ENCODE measurements around the gene ACYP2.

ACYP2 gene

DNA sequence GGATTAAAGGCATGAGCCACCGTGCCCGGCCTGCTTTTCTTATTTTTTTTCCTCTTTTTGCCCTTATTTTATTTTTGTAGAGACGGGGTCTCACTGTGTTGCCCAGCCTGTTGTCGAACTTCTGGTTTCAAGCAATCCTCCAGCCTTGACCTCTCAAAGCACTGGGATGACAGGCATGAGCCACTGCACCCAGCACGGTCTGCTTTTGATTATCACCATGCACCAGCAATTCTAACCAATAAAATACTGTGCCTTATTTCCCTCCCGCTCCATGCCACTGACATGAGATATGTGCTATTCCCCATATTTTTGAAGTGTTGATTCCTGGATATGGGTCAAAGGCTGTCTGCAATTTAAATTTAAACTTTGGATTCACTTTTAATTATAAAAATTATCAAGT is 42.9 kb downstream of the ACYP2 start:
- Histone ChIP-seq H3K9me3 (ENCODE audit: control insufficient read depth, low read length) (peaks cover 3% of the 10 kb centered on the region), H3K36me3 (ENCODE audit: control insufficient read depth, insufficient read depth, low read length) (no peaks in the 10 kb centered on the region), H3K4me3 (ENCODE audit: extremely low read depth, insufficient read depth, low read length, poor library complexity, severe bottlenecking) (no peak overlapping the region), H3K27ac (ENCODE audit: low read depth, low read length, severe bottlenecking) (no peak overlapping the region), H3K4me1 (ENCODE audit: control insufficient read depth, insufficient read depth, low read length, poor library complexity, severe bottlenecking) (no peaks in the 10 kb centered on the region)
- whole genome bisulfite sequencing, 2 experiments (ENCODE audit: insufficient coverage in 2 of 2): 92 to 94% methylated on average over 5 of the region's 6 CpGs

DNA sequence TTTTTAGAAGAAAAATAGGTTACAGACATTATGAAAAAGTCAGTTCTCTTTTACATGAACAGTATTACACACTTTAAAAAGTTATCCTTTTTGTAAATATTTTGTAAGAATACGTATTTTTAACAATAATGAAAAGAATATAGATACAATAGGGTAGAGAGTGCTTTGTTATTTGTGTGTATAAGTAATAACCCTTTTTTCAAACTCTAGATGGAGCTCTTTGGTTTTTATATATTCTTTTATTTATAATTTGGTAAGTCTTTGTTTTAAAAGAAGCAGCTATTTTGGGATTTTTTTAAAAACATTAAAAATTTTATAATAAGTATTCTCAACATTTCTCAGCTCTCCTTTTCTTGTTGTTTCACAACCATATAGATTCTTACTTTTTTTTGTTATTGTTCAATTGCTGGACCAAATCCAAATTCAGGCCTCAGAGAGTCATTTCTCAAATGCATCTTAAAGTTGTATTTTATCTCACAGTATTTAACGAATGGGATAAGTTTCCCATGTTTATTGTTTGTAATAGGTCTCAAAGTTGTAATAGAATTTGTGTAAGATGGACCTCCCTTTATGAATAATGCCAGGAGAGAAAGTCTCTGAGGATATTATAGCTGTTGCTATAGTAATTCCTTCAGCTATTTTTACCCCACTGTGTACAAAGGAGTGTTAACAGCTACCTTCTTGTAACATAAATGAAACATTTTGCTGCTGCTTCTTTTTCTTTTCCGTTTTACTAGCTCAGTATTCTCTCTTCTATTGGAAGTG is 46.4 kb downstream of the ACYP2 start:
- Histone ChIP-seq H3K9me3 (ENCODE audit: control insufficient read depth, low read length) (no peaks in the 10 kb centered on the region), H3K4me3 (ENCODE audit: extremely low read depth, insufficient read depth, low read length, poor library complexity, severe bottlenecking) (no peak overlapping the region), H3K4me1 (ENCODE audit: control insufficient read depth, insufficient read depth, low read length, poor library complexity, severe bottlenecking) (no peaks in the 10 kb centered on the region), H3K27ac (ENCODE audit: low read depth, low read length, severe bottlenecking) (no peak overlapping the region), H3K36me3 (ENCODE audit: control insufficient read depth, insufficient read depth, low read length) (no peaks in the 10 kb centered on the region)
- no CpG with 5 or more reads among the region's 3 CpGs for WGBS, 2 experiments (ENCODE audit: insufficient coverage in 2 of 2)

DNA sequence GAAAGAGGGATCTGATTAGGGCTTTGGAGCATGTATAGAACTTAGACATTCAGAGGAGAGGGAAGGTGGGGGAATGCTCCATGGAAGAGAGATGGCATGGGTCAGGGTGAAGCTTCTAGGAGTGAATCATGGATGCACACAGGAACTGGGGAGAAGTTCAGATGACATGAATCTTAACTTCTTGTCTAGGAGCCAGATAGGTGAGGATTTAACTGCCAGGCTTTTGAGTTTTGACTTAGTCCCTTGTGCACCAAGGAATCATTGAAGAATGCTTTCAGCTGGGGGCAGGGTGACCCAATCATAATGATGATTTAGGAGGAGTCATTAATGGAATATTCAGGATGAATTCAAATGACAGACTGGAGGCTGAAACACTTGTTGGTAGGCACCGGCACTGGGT is 48.7 kb downstream of the ACYP2 start:
- Histone ChIP-seq H3K9me3 (ENCODE audit: control insufficient read depth, low read length) (no peaks in the 10 kb centered on the region), H3K36me3 (ENCODE audit: control insufficient read depth, insufficient read depth, low read length) (no peaks in the 10 kb centered on the region), H3K4me1 (ENCODE audit: control insufficient read depth, insufficient read depth, low read length, poor library complexity, severe bottlenecking) (no peaks in the 10 kb centered on the region), H3K27ac (ENCODE audit: low read depth, low read length, severe bottlenecking) (no peak overlapping the region), H3K4me3 (ENCODE audit: extremely low read depth, insufficient read depth, low read length, poor library complexity, severe bottlenecking) (no peak overlapping the region)
- 100% methylated on average over 1 of the region's 1 CpG; no CpG with 5 or more reads in 1 of the 2 experiments for WGBS, 2 experiments (ENCODE audit: insufficient coverage in 2 of 2)

DNA sequence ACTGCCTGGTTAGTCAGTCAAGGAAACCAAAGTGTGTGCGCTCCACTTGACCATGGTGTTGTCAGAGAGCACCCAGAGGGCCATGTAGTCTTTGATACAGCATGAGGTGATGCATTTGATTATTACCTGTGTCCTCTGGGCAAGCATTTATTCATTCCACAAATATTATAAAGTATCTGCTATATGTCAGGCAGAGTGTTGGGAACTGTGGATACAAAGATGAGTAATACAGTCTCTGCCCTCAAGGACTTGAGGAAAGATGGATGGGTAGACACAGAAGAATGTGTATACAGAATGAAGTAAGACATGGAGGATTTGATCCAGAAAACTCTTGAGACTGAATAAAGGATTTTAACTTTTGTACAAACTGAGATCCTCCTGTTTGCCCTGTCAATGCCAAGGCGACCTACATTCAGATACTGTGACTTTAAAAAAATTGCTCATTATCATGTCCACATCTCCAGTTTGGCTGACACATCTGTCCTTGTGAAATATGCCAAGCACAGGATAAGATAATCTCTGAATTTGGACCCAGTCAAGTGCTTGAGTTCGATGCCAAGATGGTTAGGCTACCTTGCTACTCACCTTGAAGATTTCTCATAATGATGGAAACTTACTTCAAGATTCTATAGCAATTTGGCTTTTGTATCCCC is 50.8 kb downstream of the ACYP2 start:
- Histone ChIP-seq H3K9me3 (ENCODE audit: control insufficient read depth, low read length) (no peaks in the 10 kb centered on the region), H3K4me1 (ENCODE audit: control insufficient read depth, insufficient read depth, low read length, poor library complexity, severe bottlenecking) (no peaks in the 10 kb centered on the region), H3K4me3 (ENCODE audit: extremely low read depth, insufficient read depth, low read length, poor library complexity, severe bottlenecking) (no peak overlapping the region), H3K27ac (ENCODE audit: low read depth, low read length, severe bottlenecking) (no peak overlapping the region), H3K36me3 (ENCODE audit: control insufficient read depth, insufficient read depth, low read length) (no peaks in the 10 kb centered on the region)
- WGBS, 2 experiments (ENCODE audit: insufficient coverage in 2 of 2): 94 to 97% methylated on average over 2 to 3 of the region's 3 CpGs

DNA sequence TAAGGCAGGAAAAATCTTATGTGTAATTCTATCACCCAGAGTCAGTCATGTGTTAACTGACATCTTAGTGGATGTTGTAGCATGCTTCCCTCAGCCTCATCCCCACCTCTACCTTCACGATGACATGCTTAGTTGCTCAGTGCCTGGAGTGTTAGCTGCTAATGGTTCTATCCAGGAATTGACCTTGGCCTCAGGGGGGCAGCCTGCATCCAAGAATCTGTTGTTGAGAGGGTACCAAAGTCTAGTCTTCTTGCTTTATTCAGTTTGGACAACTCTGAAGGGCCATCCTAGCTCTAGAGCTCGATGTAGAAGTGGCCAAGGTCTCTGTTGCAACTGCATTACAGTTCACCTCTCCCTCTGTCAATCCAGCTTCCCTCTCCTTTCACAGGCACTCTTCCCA is 61.2 kb downstream of the ACYP2 start:
- H3K36me3 ChIP-seq (ENCODE audit: control insufficient read depth, insufficient read depth, low read length): no peaks in the 10 kb centered on the region
- 48 to 51% methylated on average over 2 of the region's 2 CpGs for WGBS, 2 experiments (ENCODE audit: insufficient coverage in 2 of 2)
- no peaks in the 10 kb centered on the region for H3K9me3 ChIP-seq (ENCODE audit: control insufficient read depth, low read length)
- no peak overlapping the region for H3K4me3 ChIP-seq (ENCODE audit: extremely low read depth, insufficient read depth, low read length, poor library complexity, severe bottlenecking)
- no peaks in the 10 kb centered on the region for H3K4me1 ChIP-seq (ENCODE audit: control insufficient read depth, insufficient read depth, low read length, poor library complexity, severe bottlenecking)
- H3K27ac ChIP-seq (ENCODE audit: low read depth, low read length, severe bottlenecking): no peak overlapping the region

DNA sequence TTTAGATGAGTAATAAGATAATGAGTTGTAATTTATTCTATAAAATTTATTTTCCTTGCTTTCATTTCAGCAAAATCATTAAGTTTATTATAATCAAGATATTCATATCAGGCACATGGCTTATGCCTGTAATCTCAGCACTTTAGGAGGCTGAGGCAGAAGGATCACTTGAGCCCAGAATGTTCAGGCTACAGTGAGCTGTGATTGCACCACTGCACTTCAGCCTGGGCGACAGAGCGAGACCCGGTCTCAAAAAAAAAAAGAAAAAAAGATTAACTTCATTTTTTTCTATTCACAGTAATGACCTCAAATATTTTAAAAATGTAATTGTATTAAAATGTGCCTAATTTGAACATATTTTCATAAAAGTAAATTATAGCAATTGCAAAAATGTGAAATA is 67.9 kb downstream of the ACYP2 start:
- Histone ChIP-seq H3K4me3 (ENCODE audit: extremely low read depth, insufficient read depth, low read length, poor library complexity, severe bottlenecking) (no peak overlapping the region), H3K4me1 (ENCODE audit: control insufficient read depth, insufficient read depth, low read length, poor library complexity, severe bottlenecking) (no peaks in the 10 kb centered on the region), H3K27ac (ENCODE audit: low read depth, low read length, severe bottlenecking) (no peak overlapping the region), H3K36me3 (ENCODE audit: control insufficient read depth, insufficient read depth, low read length) (no peaks in the 10 kb centered on the region), H3K9me3 (ENCODE audit: control insufficient read depth, low read length) (no peaks in the 10 kb centered on the region)
- no CpG with 5 or more reads among the region's 3 CpGs for WGBS, 2 experiments (ENCODE audit: insufficient coverage in 2 of 2)

DNA sequence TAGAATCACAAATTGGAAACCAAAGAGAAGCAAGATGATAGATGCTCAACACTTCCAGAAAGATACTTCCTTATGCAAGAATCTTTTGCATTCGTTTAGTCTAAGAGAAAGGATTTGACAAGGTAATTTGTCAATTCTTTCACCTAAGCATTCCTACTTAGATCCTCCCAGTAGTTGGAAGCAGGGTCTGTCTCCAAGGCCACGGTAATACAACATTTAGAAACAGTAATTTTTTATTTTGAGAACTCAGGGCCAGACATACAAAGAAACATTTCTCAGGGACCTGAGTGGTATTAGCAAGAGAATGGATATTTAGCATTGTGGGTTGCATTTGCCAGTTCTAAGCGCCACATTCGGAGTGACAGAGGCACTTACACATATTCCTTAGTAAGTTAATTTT is 68.6 kb downstream of the ACYP2 start:
- no peaks in the 10 kb centered on the region for H3K4me1 ChIP-seq (ENCODE audit: control insufficient read depth, insufficient read depth, low read length, poor library complexity, severe bottlenecking)
- 100% methylated on average over 1 of the region's 4 CpGs; no CpG with 5 or more reads in 1 of the 2 experiments for WGBS, 2 experiments (ENCODE audit: insufficient coverage in 2 of 2)
- no peaks in the 10 kb centered on the region for H3K36me3 ChIP-seq (ENCODE audit: control insufficient read depth, insufficient read depth, low read length)
- H3K27ac ChIP-seq (ENCODE audit: low read depth, low read length, severe bottlenecking): no peak overlapping the region
- H3K9me3 ChIP-seq (ENCODE audit: control insufficient read depth, low read length): no peaks in the 10 kb centered on the region
- no peak overlapping the region for H3K4me3 ChIP-seq (ENCODE audit: extremely low read depth, insufficient read depth, low read length, poor library complexity, severe bottlenecking)

DNA sequence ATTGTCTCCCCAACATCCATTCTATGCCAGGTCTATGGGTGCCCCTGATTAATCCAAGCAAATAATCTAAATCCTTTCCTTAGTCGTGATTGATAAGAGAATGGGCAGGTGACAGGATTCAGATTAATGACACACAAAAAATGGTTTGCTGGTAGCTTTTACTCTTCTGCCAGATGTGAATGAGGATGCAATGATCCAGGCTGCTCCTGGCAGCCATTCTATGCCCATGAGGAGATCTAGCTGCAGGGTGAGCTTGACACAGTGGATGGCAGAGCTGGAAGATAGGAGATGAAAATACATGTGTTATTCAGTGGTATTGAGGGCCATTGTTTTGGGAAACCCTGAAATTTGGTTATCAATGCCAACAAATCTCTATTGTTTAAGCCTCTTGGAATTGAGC is 69.7 kb downstream of the ACYP2 start:
- H3K27ac ChIP-seq (ENCODE audit: low read depth, low read length, severe bottlenecking): no peak overlapping the region
- H3K4me3 ChIP-seq (ENCODE audit: extremely low read depth, insufficient read depth, low read length, poor library complexity, severe bottlenecking): no peak overlapping the region
- H3K9me3 ChIP-seq (ENCODE audit: control insufficient read depth, low read length): no peaks in the 10 kb centered on the region
- WGBS, 2 experiments (ENCODE audit: insufficient coverage in 2 of 2): 100% methylated on average over 1 of the region's 1 CpG; no CpG with 5 or more reads in 1 of the 2 experiments
- H3K4me1 ChIP-seq (ENCODE audit: control insufficient read depth, insufficient read depth, low read length, poor library complexity, severe bottlenecking): no peaks in the 10 kb centered on the region
- H3K36me3 ChIP-seq (ENCODE audit: control insufficient read depth, insufficient read depth, low read length): no peaks in the 10 kb centered on the region

DNA sequence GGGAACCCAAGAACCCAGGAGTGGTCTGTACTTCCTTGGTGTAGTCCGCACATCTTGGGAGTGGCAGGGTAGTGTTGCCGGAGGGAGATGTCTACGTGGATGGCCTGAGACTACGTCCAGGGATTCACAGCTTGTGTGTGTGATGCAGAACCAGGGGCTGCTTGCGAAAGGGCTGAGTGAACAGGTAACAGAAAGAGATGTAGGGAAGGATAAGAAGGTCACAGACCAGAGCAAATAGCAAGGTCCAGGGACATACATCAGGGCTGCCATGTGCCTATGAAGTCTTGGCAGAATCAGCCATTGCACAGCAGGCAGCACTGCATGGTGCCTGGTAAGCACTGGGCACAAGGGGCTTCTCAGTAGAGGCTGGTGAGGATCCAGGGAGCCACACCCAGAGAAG is 71.9 kb downstream of the ACYP2 start:
- no peaks in the 10 kb centered on the region for H3K4me1 ChIP-seq (ENCODE audit: control insufficient read depth, insufficient read depth, low read length, poor library complexity, severe bottlenecking)
- H3K4me3 ChIP-seq (ENCODE audit: extremely low read depth, insufficient read depth, low read length, poor library complexity, severe bottlenecking): no peak overlapping the region
- no peaks in the 10 kb centered on the region for H3K9me3 ChIP-seq (ENCODE audit: control insufficient read depth, low read length)
- no peaks in the 10 kb centered on the region for H3K36me3 ChIP-seq (ENCODE audit: control insufficient read depth, insufficient read depth, low read length)
- H3K27ac ChIP-seq (ENCODE audit: low read depth, low read length, severe bottlenecking): no peak overlapping the region
- WGBS, 2 experiments (ENCODE audit: insufficient coverage in 2 of 2): 91 to 97% methylated on average over 5 of the region's 5 CpGs

DNA sequence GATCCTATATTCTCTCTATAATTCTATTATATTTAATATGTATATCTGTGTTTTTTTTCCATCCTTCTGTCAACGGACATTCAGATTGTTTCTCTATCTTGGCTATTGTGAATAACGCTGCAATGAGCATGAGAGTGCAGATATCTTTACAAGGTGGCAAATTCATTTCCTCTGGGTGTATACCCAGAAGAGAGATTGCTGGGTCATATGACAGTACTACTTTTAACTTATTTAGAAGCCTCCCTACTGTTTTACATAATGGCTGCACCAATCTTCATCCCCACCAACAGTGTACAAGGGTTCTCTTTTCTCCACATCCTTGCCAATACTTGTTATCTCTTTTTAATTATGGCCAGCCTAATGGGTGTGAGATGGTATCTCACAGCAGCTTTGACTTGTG is 74.1 kb downstream of the ACYP2 start:
- Histone ChIP-seq H3K36me3 (ENCODE audit: control insufficient read depth, insufficient read depth, low read length) (no peaks in the 10 kb centered on the region), H3K27ac (ENCODE audit: low read depth, low read length, severe bottlenecking) (no peak overlapping the region), H3K4me1 (ENCODE audit: control insufficient read depth, insufficient read depth, low read length, poor library complexity, severe bottlenecking) (no peaks in the 10 kb centered on the region), H3K4me3 (ENCODE audit: extremely low read depth, insufficient read depth, low read length, poor library complexity, severe bottlenecking) (no peak overlapping the region), H3K9me3 (ENCODE audit: control insufficient read depth, low read length) (no peaks in the 10 kb centered on the region)
- WGBS, 2 experiments (ENCODE audit: insufficient coverage in 2 of 2): 80% methylated on average over 1 of the region's 2 CpGs; no CpG with 5 or more reads in 1 of the 2 experiments
